Amygdala (tissue), 56 donors: ENCODE results near the gene OGFR.

ENCODE experiments used
- DNase-seq, 56 donors: peaks; one replicate each; lab custom pipeline; 2025; lab: John Stamatoyannopoulos, UW

OGFR gene, protein sequence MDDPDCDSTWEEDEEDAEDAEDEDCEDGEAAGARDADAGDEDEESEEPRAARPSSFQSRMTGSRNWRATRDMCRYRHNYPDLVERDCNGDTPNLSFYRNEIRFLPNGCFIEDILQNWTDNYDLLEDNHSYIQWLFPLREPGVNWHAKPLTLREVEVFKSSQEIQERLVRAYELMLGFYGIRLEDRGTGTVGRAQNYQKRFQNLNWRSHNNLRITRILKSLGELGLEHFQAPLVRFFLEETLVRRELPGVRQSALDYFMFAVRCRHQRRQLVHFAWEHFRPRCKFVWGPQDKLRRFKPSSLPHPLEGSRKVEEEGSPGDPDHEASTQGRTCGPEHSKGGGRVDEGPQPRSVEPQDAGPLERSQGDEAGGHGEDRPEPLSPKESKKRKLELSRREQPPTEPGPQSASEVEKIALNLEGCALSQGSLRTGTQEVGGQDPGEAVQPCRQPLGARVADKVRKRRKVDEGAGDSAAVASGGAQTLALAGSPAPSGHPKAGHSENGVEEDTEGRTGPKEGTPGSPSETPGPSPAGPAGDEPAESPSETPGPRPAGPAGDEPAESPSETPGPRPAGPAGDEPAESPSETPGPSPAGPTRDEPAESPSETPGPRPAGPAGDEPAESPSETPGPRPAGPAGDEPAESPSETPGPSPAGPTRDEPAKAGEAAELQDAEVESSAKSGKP

DNA sequence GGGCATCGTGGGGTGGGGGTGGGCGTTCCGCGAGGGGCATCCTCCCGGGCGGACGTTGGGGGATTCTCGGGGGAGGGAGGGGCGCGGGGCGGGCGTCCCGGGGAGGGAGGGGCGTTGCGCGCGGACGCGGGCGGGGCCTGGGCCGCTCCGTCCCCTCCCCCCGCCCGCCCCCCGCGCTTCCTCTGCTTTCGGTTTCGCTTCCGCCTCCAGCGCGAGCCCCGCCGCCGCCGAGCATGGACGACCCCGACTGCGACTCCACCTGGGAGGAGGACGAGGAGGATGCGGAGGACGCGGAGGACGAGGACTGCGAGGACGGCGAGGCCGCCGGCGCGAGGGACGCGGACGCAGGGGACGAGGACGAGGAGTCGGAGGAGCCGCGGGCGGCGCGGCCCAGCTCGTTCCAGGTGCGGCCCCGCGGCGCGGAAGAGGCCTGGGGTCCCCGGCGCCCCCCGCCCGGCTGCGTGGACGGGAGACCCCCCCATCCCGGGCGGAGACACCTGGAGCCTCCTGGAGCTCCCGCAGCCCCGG is at the start of gene OGFR:
Gene OGFR (plus strand): TSS at position 209 of the 528 bp plus-strand sequence. CDS start 25 bp downstream, at position 234.
- DNase-seq = peak in 39 of 56 donors; percentile 18 to 79 (median 53)

GRCh38 chr20:62754991-62755356 is 49.7 kb upstream of the OGFR start:
- DNase-seq = no peak

GRCh38 chr20:62755817-62756724 is 48.6 kb upstream of the OGFR start:
- no peak for DNase-seq

DNA sequence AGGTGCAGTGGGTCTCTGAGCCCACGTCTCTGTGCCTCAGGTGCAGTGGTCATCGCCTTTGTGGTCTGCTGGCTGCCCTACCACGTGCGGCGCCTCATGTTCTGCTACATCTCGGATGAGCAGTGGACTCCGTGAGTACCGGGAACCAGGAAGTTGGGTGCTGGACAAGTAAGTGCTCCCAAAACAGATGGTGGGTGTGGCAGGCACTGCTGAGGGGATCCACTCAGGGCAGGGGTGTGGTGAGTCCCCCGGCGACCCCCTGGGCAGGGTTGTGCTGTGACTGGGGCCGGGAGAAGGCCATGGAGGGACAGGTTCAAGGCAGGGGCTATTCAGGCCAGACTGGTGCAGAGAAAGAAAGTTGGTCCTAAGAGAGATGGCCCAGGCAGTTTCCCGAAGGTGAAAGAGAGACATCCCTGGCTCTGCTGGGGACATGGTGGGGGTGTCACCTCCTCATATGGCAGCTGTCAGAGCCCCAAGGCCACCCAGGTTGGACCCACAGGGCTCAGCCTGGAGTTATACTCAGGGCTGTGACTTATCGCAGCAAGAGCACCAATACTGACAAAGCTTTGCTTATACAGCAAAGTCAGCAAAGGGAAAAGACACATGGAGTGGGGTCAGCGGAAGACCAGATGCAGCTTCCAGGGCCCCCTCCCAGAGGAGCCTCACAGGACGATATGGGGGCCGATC is 46.3 kb upstream of the OGFR start:
- DNase-seq = no peak

- no peak for DNase-seq
These were observed 44.6 kb upstream of the OGFR start for GRCh38 chr20:62759981-62760431.

DNA sequence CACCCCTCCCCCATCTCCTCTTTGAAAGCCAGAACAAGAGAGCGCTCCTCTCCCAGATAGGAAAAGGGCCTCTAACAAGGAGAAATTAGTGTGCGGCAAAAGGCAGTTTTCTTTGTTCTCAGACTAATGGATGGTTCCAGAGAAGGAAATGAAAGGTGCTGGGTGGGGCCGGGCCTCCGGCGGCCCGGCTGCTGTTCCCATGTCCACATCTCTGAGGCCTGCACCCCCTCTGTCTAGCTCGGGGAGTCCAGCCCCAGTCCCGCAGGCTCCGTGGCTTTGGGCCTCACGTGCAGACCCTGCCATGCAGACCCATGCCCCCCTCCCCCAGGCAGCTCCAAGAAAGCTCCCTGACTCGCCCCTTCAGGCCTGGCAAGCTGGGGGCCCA is 44.2 kb upstream of the OGFR start:
- no peak for DNase-seq

DNA sequence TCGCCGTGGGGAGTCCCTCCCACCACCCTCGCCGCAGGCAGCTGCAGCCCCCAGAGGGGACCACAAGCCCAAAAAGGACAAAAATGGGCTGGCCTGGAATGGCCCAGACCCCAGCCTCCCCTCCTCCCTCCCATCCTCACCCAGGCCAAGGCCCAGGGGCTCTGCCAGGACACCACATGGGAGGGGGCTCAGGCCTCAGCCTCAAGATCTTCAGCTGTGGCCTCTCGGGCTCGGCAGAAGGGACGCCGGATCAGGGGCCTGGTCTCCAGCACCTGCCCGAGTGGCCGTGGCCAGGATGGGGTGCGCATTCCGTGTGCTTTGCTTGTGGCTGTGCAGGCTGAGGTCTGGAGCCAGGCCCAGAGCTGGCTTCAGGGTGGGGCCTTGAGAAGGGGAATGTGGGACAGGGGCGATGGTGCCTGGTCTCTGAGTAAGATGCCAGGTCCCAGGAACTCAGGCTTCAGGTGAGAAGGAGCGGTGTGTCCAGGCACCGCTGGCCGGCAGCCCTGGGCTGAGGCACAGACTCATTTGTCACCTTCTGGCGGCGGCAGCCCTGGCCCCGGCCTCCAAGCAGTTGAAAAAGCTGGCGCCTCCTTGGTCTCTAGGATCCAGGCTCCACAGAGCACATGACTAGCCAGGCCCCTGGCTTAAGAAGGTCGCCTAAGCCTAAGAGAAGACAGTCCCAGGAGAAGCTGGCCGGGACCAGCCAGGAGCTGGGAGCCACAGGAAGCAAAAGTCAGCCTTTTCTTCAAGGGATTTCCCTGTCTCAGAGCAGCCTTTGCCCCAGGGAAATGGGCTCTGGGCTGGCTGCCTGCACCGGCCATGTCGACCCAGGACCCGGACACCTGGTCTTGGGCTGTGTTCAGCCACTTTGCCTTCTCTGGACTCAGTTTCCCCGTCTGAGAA is 43.5 kb upstream of the OGFR start:
- DNase-seq = no peak

DNA sequence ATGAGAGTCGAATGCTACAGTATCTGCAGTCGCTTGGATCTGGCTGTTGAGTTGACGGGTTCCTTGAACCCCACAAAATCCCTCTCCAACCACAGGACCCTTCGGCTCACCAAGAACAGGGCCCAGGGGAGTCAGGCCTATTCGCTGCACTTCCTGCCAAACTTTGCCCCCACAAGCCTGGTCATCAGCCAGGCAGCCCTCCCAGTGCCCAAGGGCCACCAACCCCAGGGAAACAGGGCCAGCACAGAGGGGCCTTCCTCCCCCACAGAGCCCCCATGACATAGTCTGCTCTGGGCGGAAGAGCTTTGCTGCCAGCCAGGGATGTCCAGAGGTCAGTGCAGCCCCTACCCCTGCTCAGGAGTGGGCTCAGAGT is 42.9 kb upstream of the OGFR start:
- DNase-seq = no peak

- DNase-seq = no peak
These were observed 42.3 kb upstream of the OGFR start for GRCh38 chr20:62762376-62762775.

DNA sequence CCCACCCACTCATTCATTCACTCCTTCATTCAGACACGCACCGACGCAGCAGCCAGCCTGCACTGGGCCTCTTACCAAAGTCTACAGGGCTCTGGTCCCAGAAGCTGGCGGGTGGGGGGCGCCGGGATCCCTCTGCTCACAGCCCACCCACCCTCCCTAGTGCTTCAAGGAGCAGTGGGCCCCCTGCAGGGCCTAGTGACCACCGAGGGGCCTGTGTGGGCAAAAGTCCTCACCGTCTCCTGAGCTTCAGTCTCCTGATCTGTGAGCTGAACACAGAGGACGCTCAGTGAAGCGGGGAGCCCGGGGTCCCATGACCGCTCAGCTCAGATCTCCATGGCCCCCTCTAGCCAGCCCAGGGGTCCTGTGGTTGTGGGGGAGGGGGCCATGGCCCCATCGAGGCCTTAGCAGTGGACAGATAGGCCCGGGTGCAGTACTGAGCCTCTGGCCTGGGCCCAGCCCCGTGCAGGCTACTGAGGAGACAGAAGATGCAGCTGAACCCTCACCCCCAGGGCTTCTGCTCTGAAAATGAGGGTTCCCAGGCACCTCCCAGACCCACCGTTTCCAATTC is 41.8 kb upstream of the OGFR start:
- no peak for DNase-seq

- no peak for DNase-seq
These were observed 41.2 kb upstream of the OGFR start for GRCh38 chr20:62763404-62763803.

DNA sequence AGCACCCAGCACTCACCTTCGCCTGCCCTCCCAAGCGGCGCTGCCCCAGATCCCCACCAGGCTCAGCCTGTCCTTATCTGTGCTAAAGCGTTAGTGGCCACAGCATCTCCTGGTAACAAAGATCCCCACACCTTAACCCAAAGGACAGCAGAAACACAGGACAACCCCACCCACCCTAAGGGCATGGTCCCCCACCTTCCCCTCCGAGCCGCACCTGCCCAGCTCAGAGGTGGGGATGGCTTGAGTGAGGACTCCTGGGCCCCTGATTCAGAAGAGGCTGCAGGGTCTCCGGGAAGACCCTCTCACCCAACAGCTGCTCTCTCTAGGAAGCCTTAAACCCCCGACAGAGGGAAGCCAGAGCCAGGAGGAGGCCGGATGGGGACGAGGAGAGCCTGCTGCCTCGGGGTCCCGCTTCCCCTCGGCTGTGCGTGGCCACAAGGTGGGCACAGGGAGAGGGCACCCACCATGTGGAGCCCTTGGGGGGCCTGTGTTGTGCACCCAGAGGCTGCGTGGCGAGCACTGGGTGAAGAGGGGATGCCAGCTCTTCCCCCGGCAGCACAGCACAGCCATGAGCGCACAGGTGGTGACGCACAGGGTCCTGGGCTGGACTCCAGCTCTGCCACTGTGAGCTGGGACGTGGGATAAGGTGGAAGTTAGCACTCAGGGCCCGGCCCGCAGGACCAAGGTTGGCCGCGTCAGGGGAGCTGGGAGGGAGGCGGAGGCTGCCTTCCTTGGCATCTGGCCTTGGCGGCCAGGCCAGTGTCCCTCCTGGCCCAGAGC is 40.3 kb upstream of the OGFR start:
- no peak for DNase-seq

GRCh38 chr20:62765021-62765420 is 39.6 kb upstream of the OGFR start:
- DNase-seq = no peak

- no peak for DNase-seq
These were observed 39.1 kb upstream of the OGFR start for GRCh38 chr20:62765432-62766070.

DNA sequence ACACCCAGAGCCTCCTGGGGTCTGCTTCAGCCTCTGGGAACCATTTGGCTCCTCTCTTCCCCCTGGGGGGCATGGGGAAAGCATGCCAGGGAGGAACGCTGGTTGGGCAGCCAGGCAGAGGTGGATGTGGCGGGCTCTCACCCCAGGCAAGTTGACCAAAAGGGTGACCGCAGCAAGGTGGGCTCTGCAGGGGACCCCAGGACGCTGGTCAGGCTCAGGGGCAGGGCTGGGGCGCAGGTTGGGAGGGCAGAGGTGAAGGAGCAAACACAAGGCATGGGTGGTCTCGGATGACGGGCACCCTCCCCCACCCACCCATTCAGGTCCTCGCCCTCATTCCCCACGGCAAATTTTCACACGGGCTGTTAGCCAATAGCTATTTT is 38.6 kb upstream of the OGFR start:
- DNase-seq = no peak

DNA sequence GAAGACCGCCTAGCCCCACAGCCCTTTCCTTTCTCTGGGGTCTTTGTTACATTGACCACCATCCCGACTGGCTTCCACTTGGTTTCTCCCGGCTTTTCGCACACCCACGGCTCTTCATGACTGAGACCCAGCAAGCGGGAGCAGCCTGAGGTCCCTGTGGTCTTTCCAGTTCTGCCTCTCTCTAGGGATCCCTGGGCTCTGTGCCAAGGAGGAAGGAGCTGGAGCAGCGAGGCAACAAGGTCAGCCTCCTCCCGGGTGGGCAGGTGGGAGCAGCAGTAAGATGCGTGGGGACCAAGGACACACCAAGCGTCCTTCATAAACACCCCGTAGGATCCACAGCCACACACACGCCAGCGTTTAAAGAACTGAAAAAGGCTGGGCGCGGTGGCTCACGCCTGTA is 37.9 kb upstream of the OGFR start:
- DNase-seq = no peak

- DNase-seq = no peak
These were observed 36.4 kb upstream of the OGFR start for GRCh38 chr20:62768234-62768546.
